K562 (cell line): Measurements from ENCODE around the gene EPB41L4B. TPM values are rescaled to one million over a fixed set of nuclear protein-coding genes. Genes with fewer than 3 reads are reported as not detected.

Experiments
- ATAC-seq: fragments of 200-7000 bp; cut with Tn5 transposase; 3 replicates; pipeline ENCODE4 v1.9.1; 2020; ENCODE audit warnings: moderate library complexity
- BruUV-seq: library from RNA; stranded (reverse); fragments of 400-500 nt; replicated peaks from 2 replicates; lab custom pipeline; 2021; lab: Mats Ljungman, UMichigan
- CTCF ChIA-PET: fragments of 300-600 bp; formaldehyde crosslinking; extraction: SDS; loops from one replicate; lab custom pipeline; 2021; ENCODE audit warnings: low intra/inter-chr PET ratio; lab: Yijun Ruan, JAX
- POLR2A ChIA-PET: fragments of 300-600, 350-650 bp; sonication (Branson Sonifier 250); formaldehyde crosslinking; extraction: SDS; loops from one replicate; lab custom pipeline; 2021; ENCODE audit warnings: antibody characterized with exemption, inconsistent platforms; lab: Yijun Ruan, JAX
- DNase-seq, 4 experiments: peaks; one replicate each; pipeline versions ENCODE4 v3.0.0 to v3.0.0-alpha.2; 2011 to 2018; ENCODE audit warnings: low spot score in 3 of 4, mixed read lengths in 3 of 4; ENCODE audit errors: extremely low read depth in 1 of 4
- FAIRE-seq: peaks from 2 replicates; lab custom pipeline; 2011; peaks lifted over from hg19 to GRCh38; lab: Jason Lieb, UNC
- H2AFZ ChIP-seq: 2 replicates; pipeline ENCODE4 v1.6.0; 2011; ENCODE audit warnings: low read depth, low read length, control low read depth, inconsistent platforms
- H3K27ac ChIP-seq: fragments of 200-600 bp; 3 replicates; pipeline ENCODE4 v1.8.0; 2011; ENCODE audit warnings: low read depth, mild to moderate bottlenecking, control low read depth, inconsistent platforms, low read length, moderate library complexity, mixed read lengths; ENCODE audit errors: extremely low read depth
- H3K27me3 ChIP-seq, 2 experiments: fragments of 300-600 bp in 1 of 2; 2 replicates in 1 of 2; 3 replicates in 1 of 2; pipeline versions ENCODE4 v1.6.0 to v1.8.0; 2011; ENCODE audit warnings: inconsistent platforms in 2 of 2, low read length in 2 of 2, mild to moderate bottlenecking in 1 of 2, mixed read lengths in 1 of 2, moderate library complexity in 1 of 2; ENCODE audit not compliant: control insufficient read depth in 2 of 2, insufficient read depth in 2 of 2
- H3K36me3 ChIP-seq: fragments of 300-600 bp; 3 replicates; pipeline ENCODE4 v1.8.0; 2011; ENCODE audit warnings: mild to moderate bottlenecking, low read length, inconsistent platforms; ENCODE audit not compliant: control insufficient read depth, insufficient read depth
- H3K4me1 ChIP-seq, 2 experiments: fragments of 200-600 bp in 1 of 2; replicated peaks in 1 of 2; 2 replicates in 1 of 2; 3 replicates in 1 of 2; pipeline versions ENCODE4 v1.5.1 to v1.8.0; 2011; ENCODE audit warnings: inconsistent platforms in 2 of 2, low read length in 2 of 2, mild to moderate bottlenecking in 1 of 2, mixed read lengths in 1 of 2, moderate library complexity in 1 of 2; ENCODE audit not compliant: control insufficient read depth in 2 of 2, insufficient read depth in 2 of 2
- H3K4me2 ChIP-seq: 2 replicates; pipeline ENCODE4 v1.6.1; 2011; ENCODE audit warnings: low read length, control low read depth, inconsistent platforms, mixed read lengths; ENCODE audit not compliant: insufficient read depth
- H3K4me3 ChIP-seq: fragments of 200-600 bp; sonication (generic), shearing (Covaris generic); 2 replicates; pipeline ENCODE4 v1.5.1; 2016; ENCODE audit warnings: control low read depth, inconsistent platforms
- H3K79me2 ChIP-seq: fragments of 200-600 bp; 3 replicates; pipeline ENCODE4 v1.8.0; 2011; ENCODE audit warnings: low read length, inconsistent platforms; ENCODE audit not compliant: control insufficient read depth, insufficient read depth
- H3K9ac ChIP-seq, 2 experiments: 2 replicates each; pipeline versions ENCODE4 v1.6.0 to v1.6.1; 2011; ENCODE audit warnings: low read depth in 2 of 2, low read length in 2 of 2, control low read depth in 1 of 2, inconsistent platforms in 1 of 2, mild to moderate bottlenecking in 1 of 2, mixed read lengths in 1 of 2; ENCODE audit not compliant: insufficient read depth in 1 of 2
- H3K9me1 ChIP-seq: one replicate; pipeline ENCODE4 v1.6.0; 2011; ENCODE audit warnings: inconsistent platforms, mild to moderate bottlenecking, low read length, moderate library complexity; ENCODE audit not compliant: control insufficient read depth, insufficient read depth
- H3K9me3 ChIP-seq: replicated peaks from 2 replicates; pipeline ENCODE4 v1.5.1; 2011; ENCODE audit warnings: low read depth, low read length, inconsistent platforms; ENCODE audit not compliant: control insufficient read depth, insufficient read depth
- H4K20me1 ChIP-seq: replicated peaks from 2 replicates; pipeline ENCODE4 v1.6.1; 2011; ENCODE audit warnings: low read length, inconsistent platforms, mixed read lengths; ENCODE audit not compliant: control insufficient read depth, insufficient read depth
- CHCHD3 ChIP-seq: fragments of 250-450 bp; sonication (Bioruptor Pico); IDR thresholded peaks from 2 replicates; pipeline ENCODE4 v2.1.2; 2022; ENCODE audit warnings: mild to moderate bottlenecking
- CREB3L1 ChIP-seq: fragments of 450-650 bp; IDR thresholded peaks from 2 replicates; pipeline ENCODE4 v1.6.1; 2014; ENCODE audit warnings: low read depth, mild to moderate bottlenecking, moderate library complexity, borderline replicate concordance
- CUX1 ChIP-seq: fragments of 200-800 bp; sonication (Bioruptor generic); IDR thresholded peaks from 2 replicates; pipeline ENCODE4 v1.6.1; 2016; ENCODE audit warnings: missing genetic modification characterization, missing compliant biosample characterization
- GTF2F1 ChIP-seq: IDR thresholded peaks from 2 replicates; pipeline ENCODE4 v1.6.1; 2011; ENCODE audit warnings: low read depth, low read length, improper control_type of control experiment
- KDM5B ChIP-seq: fragments of 200-600 bp; sonication (generic); IDR thresholded peaks from 2 replicates; pipeline ENCODE4 v1.6.1; 2012; ENCODE audit warnings: low read depth, mild to moderate bottlenecking, moderate library complexity, low read length, control low read depth, inconsistent platforms; ENCODE audit not compliant: insufficient replicate concordance
- SMARCA5 ChIP-seq: fragments of 450-650 bp; IDR thresholded peaks from 2 replicates; pipeline ENCODE4 v1.6.1; 2016
- WGBS: fragments of 100-300 bp; shearing (Covaris generic); methylation state at CpG from one replicate; pipeline ENCODE4 v1.1.6; 2016; ENCODE audit warnings: low coverage, mixed read lengths; ENCODE audit not compliant: insufficient coverage; ENCODE audit errors: missing lambda C conversion rate; 5-methylcytosine and 5-hydroxymethylcytosine counted together
- in situ Hi-C: fragments of 300-500 bp; cut with MboI; formaldehyde crosslinking; loops from 4 replicates; pipeline ENCODE4 v1.15.0; 2018; ENCODE audit warnings: inconsistent platforms, mixed read lengths
- intact Hi-C: fragments of 100-400 bp; cut with micrococcal nuclease; formaldehyde crosslinking; loops from 2 replicates; pipeline ENCODE4 v1.14.2; 2022
- polyA plus RNA-seq, 8 experiments: library from polyadenylated mRNA; depleted of rRNA in 4 of 8; stranded (reverse) in 5 of 8; unstranded in 3 of 8; fragments of >200 nt; fragmentation: Nextera tagmentation in 2 of 8; fragmentation: Illumina TruSeq in 1 of 8; extraction: Ambion mirVana in 2 of 8; extraction: Trizol in 1 of 8; gene quantifications; 2 replicates each; pipeline versions ENCODE4 v1.2.1 to v1.2.3, GENCODE V29; 2011 to 2014; ENCODE audit warnings: inconsistent platforms in 1 of 8, missing spikeins in 1 of 8
- total RNA-seq, 7 experiments: library from RNA; depleted of rRNA in 6 of 7; stranded (reverse); fragments of >200 nt in 6 of 7; fragmentation: Illumina TruSeq in 2 of 7; extraction: Trizol in 2 of 7; gene quantifications; 2 replicates each; pipeline versions ENCODE4 v1.2.1 to v1.2.3, GENCODE V29; 2011 to 2021; ENCODE audit warnings: low replicate concordance in 1 of 7

The EPB41L4B gene
- total and polyA plus RNA-seq, 9 of the 15 experiments (the other 6 are each of a cell fraction or from before 2014, with no cell fraction given): 0.09 to 0.38 (median 0.21) TPM

- ATAC-seq: no peak
- DNase-seq: no peak
- Histone ChIP-seq H3K36me3 (no peaks in the 10 kb centered on the region), H3K4me2 (no peak overlapping the region), H3K9me1 (no peaks in the 10 kb centered on the region), H3K27me3 (peaks cover 35 to 41% of the 10 kb centered on the region in 2 experiments), H3K9me3 (no peaks in the 10 kb centered on the region), H3K4me3 (no peak overlapping the region), H2AFZ (no peak overlapping the region), H3K9ac (no peak overlapping the region), H3K79me2 (no peaks in the 10 kb centered on the region), H3K27ac (no peak overlapping the region), H4K20me1 (no peaks in the 10 kb centered on the region), H3K4me1 (peaks cover 0 to 2% of the 10 kb centered on the region in 2 experiments; a peak in 2 of 5 replicates)
- TF ChIP-seq KDM5B (no peak), GTF2F1 (no peak), CREB3L1 (no peak), CUX1 (CRISPR knock-in tag) (no peak), CHCHD3 (CRISPR knock-in tag) (no peak), SMARCA5 (no peak)
- no TSS peak for BruUV-seq
- FAIRE-seq: no peak
- 9% methylated on average over 12 of the region's 12 CpGs for WGBS
- ChIA-PET CTCF (no interaction called here), POLR2A (interaction anchor here (1.9 kb wide), 1 partner anchor 9 kb away, joined by 4 read pairs; no protein-coding TSS in a partner anchor)
- in situ Hi-C loops: no loop called here
- intact Hi-C loops: no loop called here
These were observed 70.5 kb downstream of the EPB41L4B start for GRCh38 chr9:109250311-109250741.
